Heart left ventricle (tissue), 13 donors: Measurements from ENCODE around the gene TMIE.

Experiments used
- POLR2A ChIP-seq, 2 donors: fragments of 450-650 bp; IDR thresholded peaks; one replicate each; pipeline ENCODE4 v1.6.1; 2017; ENCODE audit warnings: antibody characterized with exemption in 2 of 2, mild to moderate bottlenecking in 2 of 2, moderate library complexity in 2 of 2
- TF ChIP-seq, protein P1 (sequence below), 12 donors: fragments of 200-600 bp; sonication (generic) in 4 of 12; IDR thresholded peaks; one replicate each; pipeline versions ENCODE4 v1.5.0 to v1.8.0; 2018 to 2022; ENCODE audit warnings: antibody characterized with exemption in 12 of 12, mild to moderate bottlenecking in 5 of 12
- donor health status: ischemic (EF 13 %, LVEDD 7.1; RV severe dilation, severe dysfunction).
- donor health status: DM: no; HTN: yes; CAD: no.
- donor health status: DM: no; HTN: no; CAD: no.
- donor health status: ischemic (EF 25% LVEDD 6.9; RV normal size, moderate dysfunction).
- donor health status: ischemic (EF 25% LVEDD 5.7; RV mildly dilated, moderate dysfunction).
- donor health status: ischemic (EF 35%, LVEDD 5.7; RV mildly dilated, moderate dysfunction).
- donor health status: nonischemic (EF 11% LVEDD 7.7; RV severe dilation, severe dysfunction).
- donor health status: DM: yes; HTN: yes; CAD: no.
- donor health status: PGD.
- donor health status: ischemic (EF 29% LVEDD 5.4; RV normal size, mild dysfunction).
- donor health status: nonischemic (EF 23%, LVEDD 6.1; RV moderate dilation, normal function).

DNA sequence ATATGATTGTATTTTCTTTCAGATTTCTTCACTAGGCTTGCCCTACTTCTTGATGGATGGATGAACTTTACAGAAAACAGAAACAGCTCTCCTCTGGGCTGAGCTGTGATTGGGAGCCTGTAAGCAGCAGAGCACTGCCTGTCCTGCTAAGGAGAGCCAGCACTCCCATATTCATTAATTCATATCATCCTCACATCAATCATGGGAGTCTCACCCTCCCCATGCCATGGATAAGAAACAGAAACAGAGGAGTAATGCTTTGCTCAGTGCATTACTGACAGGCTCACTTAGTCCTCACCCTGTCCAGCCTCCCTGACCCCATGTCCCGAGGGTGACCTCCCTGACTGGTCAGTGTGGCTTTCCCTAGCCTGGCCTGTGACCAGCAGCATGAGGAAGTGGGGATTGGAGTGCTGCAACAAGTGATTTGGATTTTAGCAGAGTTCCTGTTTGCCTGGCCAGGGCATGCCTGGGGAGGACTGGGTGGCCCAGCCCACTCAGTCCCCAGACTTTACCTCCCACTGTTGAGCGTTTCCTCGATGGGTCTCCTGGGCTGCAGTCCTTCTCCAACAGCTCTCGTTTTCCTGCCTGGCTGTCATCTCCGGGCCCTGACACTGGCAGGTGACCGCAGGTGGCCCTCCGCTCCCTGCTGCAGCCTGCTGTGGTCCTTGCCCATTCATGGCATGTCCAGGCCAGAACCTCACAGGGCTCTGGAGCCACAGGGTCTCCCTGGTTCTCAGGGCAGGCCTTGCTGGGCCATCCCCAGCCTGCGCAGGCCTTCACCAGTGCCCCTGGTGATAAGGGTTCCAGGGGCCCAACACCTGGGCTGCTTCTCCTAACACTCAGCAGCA is 1.3 kb upstream of the TMIE start:
- TF ChIP-seq, protein P1, sequence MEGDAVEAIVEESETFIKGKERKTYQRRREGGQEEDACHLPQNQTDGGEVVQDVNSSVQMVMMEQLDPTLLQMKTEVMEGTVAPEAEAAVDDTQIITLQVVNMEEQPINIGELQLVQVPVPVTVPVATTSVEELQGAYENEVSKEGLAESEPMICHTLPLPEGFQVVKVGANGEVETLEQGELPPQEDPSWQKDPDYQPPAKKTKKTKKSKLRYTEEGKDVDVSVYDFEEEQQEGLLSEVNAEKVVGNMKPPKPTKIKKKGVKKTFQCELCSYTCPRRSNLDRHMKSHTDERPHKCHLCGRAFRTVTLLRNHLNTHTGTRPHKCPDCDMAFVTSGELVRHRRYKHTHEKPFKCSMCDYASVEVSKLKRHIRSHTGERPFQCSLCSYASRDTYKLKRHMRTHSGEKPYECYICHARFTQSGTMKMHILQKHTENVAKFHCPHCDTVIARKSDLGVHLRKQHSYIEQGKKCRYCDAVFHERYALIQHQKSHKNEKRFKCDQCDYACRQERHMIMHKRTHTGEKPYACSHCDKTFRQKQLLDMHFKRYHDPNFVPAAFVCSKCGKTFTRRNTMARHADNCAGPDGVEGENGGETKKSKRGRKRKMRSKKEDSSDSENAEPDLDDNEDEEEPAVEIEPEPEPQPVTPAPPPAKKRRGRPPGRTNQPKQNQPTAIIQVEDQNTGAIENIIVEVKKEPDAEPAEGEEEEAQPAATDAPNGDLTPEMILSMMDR (IDR thresholded peaks at IDR 0.05), result no peak
- TF ChIP-seq POLR2A (IDR thresholded peaks at IDR 0.05), result no peak
